ENCODE data around the gene STEAP4. TPM values are rescaled to one million over a fixed set of nuclear protein-coding genes. Genes with fewer than 3 reads are reported as not detected.

The STEAP4 gene
- polyA plus RNA-seq, 1 donor = 0.30 TPM

DNA sequence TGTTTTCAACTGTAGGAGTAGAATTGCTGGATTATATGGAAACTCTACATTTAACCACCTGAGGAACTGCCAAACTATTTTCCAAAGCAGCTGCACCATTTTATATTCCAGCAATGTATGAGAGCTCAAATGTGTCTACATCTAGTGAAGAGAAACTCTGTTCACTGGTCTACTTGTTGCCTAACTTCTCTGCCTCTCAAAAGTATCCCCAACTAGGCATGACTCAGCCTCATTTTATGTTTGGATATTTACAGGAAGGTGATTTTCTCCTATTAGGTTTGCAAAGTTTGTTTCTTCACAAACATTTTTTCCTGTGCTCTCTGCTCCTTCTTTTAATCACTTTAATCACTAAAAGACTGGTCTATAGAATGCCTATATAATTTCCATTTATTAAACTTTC is 49.8 kb downstream of the STEAP4 start:
- H3K4me3 ChIP-seq (ENCODE audit: low read length) = no peak overlapping the region
- no peaks in the 10 kb centered on the region for H3K4me1 ChIP-seq (ENCODE audit: control insufficient read depth, insufficient read depth, low read length)
- no peak overlapping the region for H3K27ac ChIP-seq (ENCODE audit: low read length)
- H3K9me3 ChIP-seq (ENCODE audit: control insufficient read depth, low read depth, low read length) = peaks cover 9% of the 10 kb centered on the region
- no peak for DNase-seq
- no peaks in the 10 kb centered on the region for H3K27me3 ChIP-seq (ENCODE audit: control insufficient read depth, insufficient read depth, low read length)
- H3K36me3 ChIP-seq (ENCODE audit: control insufficient read depth, insufficient read depth, low read length) = no peaks in the 10 kb centered on the region

DNA sequence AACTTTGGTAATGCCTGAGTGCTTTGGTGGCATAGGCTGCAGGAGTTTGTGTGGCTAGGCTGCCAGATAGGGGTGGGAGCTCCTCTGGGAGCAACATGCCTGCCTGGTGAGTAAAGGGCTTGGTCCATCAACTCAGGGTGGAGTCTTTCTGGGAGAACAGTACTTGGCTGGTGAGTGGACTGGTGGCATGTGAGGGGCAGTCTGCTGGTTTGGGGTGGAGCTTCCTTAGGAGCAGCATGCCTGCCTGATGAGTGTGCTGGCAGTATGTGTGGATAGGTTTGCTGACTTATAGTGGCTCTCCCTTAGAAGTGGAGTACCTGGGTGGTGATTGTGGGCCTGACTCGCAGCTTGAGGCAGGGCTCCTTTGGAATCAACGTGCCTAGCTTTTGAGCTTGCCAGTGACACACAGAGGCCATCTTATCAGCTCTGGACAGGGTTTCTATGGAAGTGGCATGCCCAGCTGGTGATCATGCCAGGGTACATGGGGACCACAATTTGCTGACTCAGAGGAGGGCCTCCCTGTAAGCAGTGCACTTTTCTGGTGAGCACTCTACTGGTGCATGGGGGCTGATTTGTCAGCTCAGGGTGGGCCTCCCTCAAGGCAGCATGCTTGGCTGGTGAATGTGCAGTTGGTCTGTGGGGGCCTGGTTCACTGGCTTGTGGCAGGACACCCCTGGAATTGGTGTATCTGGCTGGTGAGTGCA is 51.8 kb downstream of the STEAP4 start:
- Histone ChIP-seq H3K27ac (ENCODE audit: low read length) (no peak overlapping the region), H3K4me3 (ENCODE audit: low read length) (no peak overlapping the region), H3K36me3 (ENCODE audit: control insufficient read depth, insufficient read depth, low read length) (no peaks in the 10 kb centered on the region), H3K4me1 (ENCODE audit: control insufficient read depth, insufficient read depth, low read length) (no peaks in the 10 kb centered on the region), H3K27me3 (ENCODE audit: control insufficient read depth, insufficient read depth, low read length) (no peaks in the 10 kb centered on the region), H3K9me3 (ENCODE audit: control insufficient read depth, low read depth, low read length) (peaks cover 9% of the 10 kb centered on the region)
- no peak for DNase-seq
- WGBS (ENCODE audit: insufficient coverage, low lambda C conversion rate) = no CpG with 5 or more reads among the region's 2 CpGs

DNA sequence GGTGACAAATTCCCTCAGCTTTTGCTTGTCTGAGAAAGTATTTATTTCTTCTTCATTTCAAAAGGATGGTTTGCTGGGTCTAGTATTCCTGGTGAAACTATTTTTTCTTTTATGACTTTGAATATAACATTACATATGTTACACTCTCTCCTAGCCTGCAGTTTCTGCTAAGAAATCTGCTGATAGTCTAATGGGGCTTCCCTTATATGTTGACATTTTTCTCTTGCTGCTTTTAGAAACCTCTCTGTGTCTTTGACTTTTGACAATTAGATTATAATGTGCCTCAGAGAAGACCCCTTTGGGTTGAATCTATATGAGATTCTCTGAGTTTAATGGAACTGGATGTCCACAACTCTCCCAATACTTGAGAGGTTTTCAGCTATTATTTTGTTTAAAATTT is 53.1 kb downstream of the STEAP4 start:
- Histone ChIP-seq H3K36me3 (ENCODE audit: control insufficient read depth, insufficient read depth, low read length) (no peaks in the 10 kb centered on the region), H3K9me3 (ENCODE audit: control insufficient read depth, low read depth, low read length) (peaks cover 9% of the 10 kb centered on the region), H3K27ac (ENCODE audit: low read length) (no peak overlapping the region), H3K4me3 (ENCODE audit: low read length) (no peak overlapping the region), H3K4me1 (ENCODE audit: control insufficient read depth, insufficient read depth, low read length) (no peaks in the 10 kb centered on the region), H3K27me3 (ENCODE audit: control insufficient read depth, insufficient read depth, low read length) (no peaks in the 10 kb centered on the region)
- DNase-seq = no peak

DNA sequence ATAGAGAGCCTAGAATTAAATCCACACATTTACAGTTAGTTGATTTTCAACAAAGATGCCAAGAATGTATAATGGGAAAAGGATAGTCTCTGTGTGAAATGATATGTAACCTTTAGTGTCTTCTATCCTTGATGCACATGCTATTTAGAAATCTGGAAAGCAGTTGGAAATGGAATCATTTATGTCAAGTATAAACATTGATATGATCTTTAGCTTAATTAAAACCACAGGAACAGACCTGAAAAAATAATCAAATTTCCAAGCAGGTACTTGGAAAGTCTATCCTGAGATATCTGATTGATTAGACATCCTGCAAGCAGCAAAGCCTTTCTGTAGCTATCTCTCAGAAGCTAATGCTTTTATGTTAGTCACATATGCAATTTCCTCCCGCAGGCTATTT is 62.4 kb downstream of the STEAP4 start:
- no peaks in the 10 kb centered on the region for H3K4me1 ChIP-seq (ENCODE audit: control insufficient read depth, insufficient read depth, low read length)
- DNase-seq = no peak
- H3K9me3 ChIP-seq (ENCODE audit: control insufficient read depth, low read depth, low read length) = no peaks in the 10 kb centered on the region
- no peak overlapping the region for H3K27ac ChIP-seq (ENCODE audit: low read length)
- no peaks in the 10 kb centered on the region for H3K27me3 ChIP-seq (ENCODE audit: control insufficient read depth, insufficient read depth, low read length)
- H3K36me3 ChIP-seq (ENCODE audit: control insufficient read depth, insufficient read depth, low read length) = no peaks in the 10 kb centered on the region
- no peak overlapping the region for H3K4me3 ChIP-seq (ENCODE audit: low read length)
- no CpG with 5 or more reads among the region's 1 CpG for whole genome bisulfite sequencing (ENCODE audit: insufficient coverage, low lambda C conversion rate)

DNA sequence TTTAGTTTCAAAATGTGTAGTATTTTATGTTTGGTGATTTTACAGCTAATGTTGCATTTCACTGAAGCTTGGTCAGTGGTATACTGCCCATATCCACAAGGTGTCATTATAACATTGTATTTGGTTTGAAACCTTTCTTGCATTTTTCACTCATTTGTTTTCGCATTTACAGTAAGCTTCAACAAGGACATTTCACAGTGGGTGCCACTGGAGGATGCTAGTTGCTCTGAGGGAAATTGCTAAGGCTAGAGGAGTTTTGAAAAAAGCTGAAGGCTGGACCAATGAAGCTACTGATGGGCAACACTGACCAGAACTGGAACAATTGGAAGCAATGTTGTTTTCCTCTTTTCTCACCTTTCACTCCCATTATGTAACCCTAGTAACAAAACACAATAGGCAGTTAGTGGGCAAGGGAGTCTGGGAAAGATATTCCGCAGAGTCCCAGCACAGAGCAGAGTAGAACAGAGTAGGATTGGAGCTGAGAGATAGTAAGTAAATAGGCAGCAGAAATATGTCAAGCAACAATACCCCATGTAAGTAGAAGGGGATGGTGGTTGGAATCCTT is 63.3 kb downstream of the STEAP4 start:
- no peak overlapping the region for H3K4me3 ChIP-seq (ENCODE audit: low read length)
- H3K9me3 ChIP-seq (ENCODE audit: control insufficient read depth, low read depth, low read length) = no peaks in the 10 kb centered on the region
- no peaks in the 10 kb centered on the region for H3K36me3 ChIP-seq (ENCODE audit: control insufficient read depth, insufficient read depth, low read length)
- no peak overlapping the region for H3K27ac ChIP-seq (ENCODE audit: low read length)
- DNase-seq = peak; percentile 22 to 53
- H3K4me1 ChIP-seq (ENCODE audit: control insufficient read depth, insufficient read depth, low read length) = no peaks in the 10 kb centered on the region
- no peaks in the 10 kb centered on the region for H3K27me3 ChIP-seq (ENCODE audit: control insufficient read depth, insufficient read depth, low read length)
- WGBS (ENCODE audit: insufficient coverage, low lambda C conversion rate) = 50% methylated on average over 2 of the region's 2 CpGs

DNA sequence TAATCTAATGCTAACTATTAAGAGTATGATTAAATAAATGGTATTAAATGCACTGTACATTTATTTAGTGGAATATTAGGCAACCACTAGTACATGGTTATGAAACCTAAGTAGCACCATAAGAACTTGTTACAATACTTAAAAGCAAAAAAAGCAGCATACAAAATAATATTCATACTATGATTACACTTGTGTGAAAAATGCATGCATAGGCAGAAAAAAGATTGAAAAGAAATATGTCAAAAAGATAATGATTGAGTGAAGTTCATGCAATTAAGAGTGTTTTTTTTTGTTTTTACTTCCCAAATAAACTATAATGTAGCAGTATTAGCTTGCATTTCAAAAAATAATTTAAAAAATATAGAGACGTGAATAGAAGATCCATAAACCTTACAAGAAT is 66.8 kb downstream of the STEAP4 start:
- 100% methylated on average over 1 of the region's 1 CpG for WGBS (ENCODE audit: insufficient coverage, low lambda C conversion rate)
- Histone ChIP-seq H3K27me3 (ENCODE audit: control insufficient read depth, insufficient read depth, low read length) (no peaks in the 10 kb centered on the region), H3K36me3 (ENCODE audit: control insufficient read depth, insufficient read depth, low read length) (no peaks in the 10 kb centered on the region), H3K4me1 (ENCODE audit: control insufficient read depth, insufficient read depth, low read length) (no peaks in the 10 kb centered on the region), H3K9me3 (ENCODE audit: control insufficient read depth, low read depth, low read length) (no peaks in the 10 kb centered on the region), H3K4me3 (ENCODE audit: low read length) (no peak overlapping the region), H3K27ac (ENCODE audit: low read length) (no peak overlapping the region)
- no peak for DNase-seq

DNA sequence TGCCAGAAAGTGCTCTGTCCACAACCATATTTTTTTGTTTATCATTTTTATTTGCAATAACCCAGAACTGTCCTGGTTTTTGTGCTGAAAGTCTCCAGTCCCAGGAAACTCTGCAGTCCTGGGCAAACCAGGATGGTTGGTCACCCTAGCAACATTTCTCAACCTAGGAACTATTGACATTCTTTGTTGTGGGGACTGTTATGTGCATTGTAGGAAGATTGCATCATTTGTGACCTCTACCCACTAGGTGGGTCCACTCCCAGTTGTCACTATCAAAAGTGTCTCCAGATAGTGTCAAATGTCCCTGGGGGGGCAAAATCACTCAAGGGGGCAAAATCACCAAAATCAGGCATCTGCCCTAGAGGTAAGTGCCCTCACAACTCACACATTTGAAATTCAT is 72.9 kb downstream of the STEAP4 start:
- H3K36me3 ChIP-seq (ENCODE audit: control insufficient read depth, insufficient read depth, low read length) = no peaks in the 10 kb centered on the region
- H3K27ac ChIP-seq (ENCODE audit: low read length) = no peak overlapping the region
- peak in 1 of 2 donors; percentile 54 for DNase-seq

DNA sequence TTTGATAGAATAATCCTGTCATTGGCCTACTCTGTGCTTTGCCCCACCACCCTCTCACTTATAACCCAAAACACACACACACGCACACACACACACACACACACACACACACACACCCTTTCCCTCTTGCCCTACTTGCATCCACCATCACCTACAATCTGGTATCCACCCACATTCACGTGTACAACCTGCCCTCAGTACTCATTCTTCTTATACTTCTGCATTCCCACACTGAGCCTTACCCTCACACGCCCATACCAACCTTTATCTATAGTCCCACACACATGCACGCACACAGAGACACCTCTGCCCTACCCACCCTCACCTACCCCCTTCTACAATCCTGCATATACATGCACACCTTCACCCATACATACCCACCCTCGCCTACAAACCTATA is 76.0 kb downstream of the STEAP4 start:
- peaks cover 9% of the 10 kb centered on the region for H3K4me1 ChIP-seq (ENCODE audit: control insufficient read depth, insufficient read depth, low read length)
- no peaks in the 10 kb centered on the region for H3K27me3 ChIP-seq (ENCODE audit: control insufficient read depth, insufficient read depth, low read length)
- WGBS (ENCODE audit: insufficient coverage, low lambda C conversion rate) = 67% methylated on average over 3 of the region's 5 CpGs
- H3K9me3 ChIP-seq (ENCODE audit: control insufficient read depth, low read depth, low read length) = peaks cover 14% of the 10 kb centered on the region
- H3K36me3 ChIP-seq (ENCODE audit: control insufficient read depth, insufficient read depth, low read length) = no peaks in the 10 kb centered on the region
- no peak for DNase-seq
- no peak overlapping the region for H3K4me3 ChIP-seq (ENCODE audit: low read length)
- H3K27ac ChIP-seq (ENCODE audit: low read length) = no peak overlapping the region

More for the DNA sequence above, 72.9 kb downstream of the STEAP4 start:
- H3K27me3 ChIP-seq (ENCODE audit: control insufficient read depth, insufficient read depth, low read length) = no peaks in the 10 kb centered on the region
- H3K4me3 ChIP-seq (ENCODE audit: low read length) = no peak overlapping the region
- H3K4me1 ChIP-seq (ENCODE audit: control insufficient read depth, insufficient read depth, low read length) = peaks cover 2% of the 10 kb centered on the region
- peaks cover 4% of the 10 kb centered on the region for H3K9me3 ChIP-seq (ENCODE audit: control insufficient read depth, low read depth, low read length)

DNA sequence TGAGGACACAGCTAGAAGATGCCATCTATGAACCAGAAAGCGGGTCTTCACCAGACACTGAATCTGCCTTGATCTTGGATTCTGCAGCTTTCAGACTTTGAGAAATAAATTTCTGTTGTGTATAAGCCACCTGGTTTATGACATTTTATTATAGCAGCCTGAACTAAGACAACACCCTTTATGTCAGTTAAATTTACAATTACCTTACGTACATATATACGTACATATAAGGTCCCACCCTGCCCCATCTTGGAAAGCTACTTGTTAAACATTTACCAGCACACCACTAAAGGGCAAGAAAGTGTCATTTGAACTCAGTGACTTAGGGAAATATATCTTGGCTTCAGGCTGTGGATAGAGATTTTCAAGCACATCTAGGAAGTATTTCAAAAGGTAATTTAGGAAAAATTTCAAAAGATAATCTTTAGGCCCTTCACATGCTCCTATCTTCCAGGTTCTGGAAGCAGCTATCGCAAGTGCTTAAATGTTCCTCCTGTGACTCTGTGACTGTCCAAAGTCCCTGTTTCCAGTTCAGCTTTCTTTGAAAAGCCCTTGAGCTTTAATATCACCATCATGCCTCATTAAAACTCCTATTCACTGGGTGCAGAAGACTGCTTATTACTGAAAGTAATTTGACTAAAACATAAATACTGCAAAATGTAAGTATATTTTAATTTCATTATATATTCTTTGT is 77.2 kb downstream of the STEAP4 start:
- Histone ChIP-seq H3K27ac (ENCODE audit: low read length) (peak overlapping the region; percentile 80), H3K4me1 (ENCODE audit: control insufficient read depth, insufficient read depth, low read length) (peaks cover 12% of the 10 kb centered on the region), H3K9me3 (ENCODE audit: control insufficient read depth, low read depth, low read length) (peaks cover 14% of the 10 kb centered on the region), H3K4me3 (ENCODE audit: low read length) (no peak overlapping the region), H3K36me3 (ENCODE audit: control insufficient read depth, insufficient read depth, low read length) (no peaks in the 10 kb centered on the region), H3K27me3 (ENCODE audit: control insufficient read depth, insufficient read depth, low read length) (no peaks in the 10 kb centered on the region)
- WGBS (ENCODE audit: insufficient coverage, low lambda C conversion rate) = 51% methylated on average over 2 of the region's 4 CpGs
- DNase-seq = peak; percentile 57 to 90

DNA sequence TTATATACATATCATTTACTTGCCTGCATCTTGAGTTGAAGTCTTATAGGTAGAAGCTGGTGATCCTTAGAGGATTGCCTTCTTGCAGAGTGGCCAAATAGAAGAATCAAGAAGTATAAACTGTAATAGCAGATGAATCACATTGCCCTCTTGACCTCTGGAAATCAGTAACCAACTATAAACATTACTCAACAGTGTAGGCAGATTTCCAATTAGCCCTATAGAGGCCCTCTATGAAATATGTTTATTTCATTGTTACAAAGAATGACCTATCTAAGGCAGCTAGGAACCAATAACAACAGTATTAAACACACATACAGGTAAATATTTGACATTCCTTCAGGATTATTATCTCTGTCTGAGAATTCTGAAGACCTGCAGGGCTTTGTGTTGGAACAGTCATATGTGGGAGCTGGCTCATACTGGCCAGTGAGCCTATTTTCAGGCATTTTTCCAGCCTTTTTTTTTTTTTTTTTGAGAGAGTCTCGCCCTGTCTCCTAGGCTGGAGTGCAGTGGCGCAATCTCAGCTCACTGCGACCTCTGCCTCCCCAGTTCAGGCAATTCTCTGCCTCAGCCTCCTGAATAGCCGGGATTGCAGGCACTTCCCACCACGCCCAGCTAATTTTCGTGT is 79.7 kb downstream of the STEAP4 start:
- Histone ChIP-seq H3K4me3 (ENCODE audit: low read length) (peak overlapping the region; percentile 41), H3K36me3 (ENCODE audit: control insufficient read depth, insufficient read depth, low read length) (no peaks in the 10 kb centered on the region)

More for the DNA sequence above, 79.7 kb downstream of the STEAP4 start:
- no CpG with 5 or more reads among the region's 6 CpGs for WGBS (ENCODE audit: insufficient coverage, low lambda C conversion rate)
- no peaks in the 10 kb centered on the region for H3K27me3 ChIP-seq (ENCODE audit: control insufficient read depth, insufficient read depth, low read length)
- H3K4me1 ChIP-seq (ENCODE audit: control insufficient read depth, insufficient read depth, low read length) = peaks cover 12% of the 10 kb centered on the region
- H3K9me3 ChIP-seq (ENCODE audit: control insufficient read depth, low read depth, low read length) = peaks cover 14% of the 10 kb centered on the region
- H3K27ac ChIP-seq (ENCODE audit: low read length) = peak overlapping the region; percentile 80
- peak; percentile 83 to 94 for DNase-seq
